ENCODE data around the gene MLLT10.

The MLLT10 gene

GRCh38 chr10:21593986-21594385, 60.0 kb downstream of the MLLT10 start:
- no peak for TF ChIP-seq CTCF (IDR thresholded peaks at IDR 0.05)
- peaks cover 77% of the 10 kb centered on the region for H3K36me3 Mint-ChIP-seq (ENCODE audit: low read depth)
- no peak overlapping the region for H3K4me3 Mint-ChIP-seq

GRCh38 chr10:21599582-21599981, 65.5 kb downstream of the MLLT10 start:
- TF ChIP-seq CTCF (IDR thresholded peaks at IDR 0.05), result no peak
- Mint-ChIP-seq H3K4me1 (peaks cover 17% of the 10 kb centered on the region), H3K9me3 (no peaks in the 10 kb centered on the region), H3K27me3 (ENCODE audit: low read depth, poor library complexity) (no peaks in the 10 kb centered on the region), H3K4me3 (no peak overlapping the region), H3K36me3 (ENCODE audit: low read depth) (peaks cover 63% of the 10 kb centered on the region), H3K27ac (peak overlapping the region; percentile 25)
- no peak for DNase-seq

More at GRCh38 chr10:21593986-21594385, 60.0 kb downstream of the MLLT10 start:
- Mint-ChIP-seq H3K27me3 (ENCODE audit: low read depth, poor library complexity) (peaks cover 3% of the 10 kb centered on the region), H3K4me1 (no peaks in the 10 kb centered on the region), H3K27ac (no peak overlapping the region), H3K9me3 (peaks cover 7% of the 10 kb centered on the region)
- no peak for DNase-seq

GRCh38 chr10:21600804-21601433, 66.9 kb downstream of the MLLT10 start:
- Mint-ChIP-seq H3K27ac (peak overlapping the region; percentile 16), H3K27me3 (ENCODE audit: low read depth, poor library complexity) (peaks cover 3% of the 10 kb centered on the region), H3K36me3 (ENCODE audit: low read depth) (peaks cover 63% of the 10 kb centered on the region), H3K4me1 (peaks cover 17% of the 10 kb centered on the region), H3K9me3 (no peaks in the 10 kb centered on the region), H3K4me3 (no peak overlapping the region)
- TF ChIP-seq CTCF (IDR thresholded peaks at IDR 0.05), result no peak
- no peak for DNase-seq

- H3K27me3 Mint-ChIP-seq (ENCODE audit: low read depth, poor library complexity), result peaks cover 3% of the 10 kb centered on the region
- H3K9me3 Mint-ChIP-seq, result peaks cover 10% of the 10 kb centered on the region
- peaks cover 73% of the 10 kb centered on the region for H3K36me3 Mint-ChIP-seq (ENCODE audit: low read depth)
- DNase-seq, result no peak
- no peak for TF ChIP-seq CTCF (IDR thresholded peaks at IDR 0.05)
- H3K4me3 Mint-ChIP-seq, result no peak overlapping the region
- H3K4me1 Mint-ChIP-seq, result peaks cover 17% of the 10 kb centered on the region
- no peak overlapping the region for H3K27ac Mint-ChIP-seq
These were observed 68.3 kb downstream of the MLLT10 start for GRCh38 chr10:21602313-21602712.

GRCh38 chr10:21603721-21604120, 69.7 kb downstream of the MLLT10 start:
- no peak overlapping the region for H3K4me3 Mint-ChIP-seq
- DNase-seq, result no peak
- TF ChIP-seq CTCF (IDR thresholded peaks at IDR 0.05), result no peak
- H3K27ac Mint-ChIP-seq, result peak overlapping the region; percentile 39
- H3K4me1 Mint-ChIP-seq, result peaks cover 17% of the 10 kb centered on the region
- peaks cover 24% of the 10 kb centered on the region for H3K9me3 Mint-ChIP-seq
- peaks cover 3% of the 10 kb centered on the region for H3K27me3 Mint-ChIP-seq (ENCODE audit: low read depth, poor library complexity)
- H3K36me3 Mint-ChIP-seq (ENCODE audit: low read depth), result peaks cover 77% of the 10 kb centered on the region

GRCh38 chr10:21604651-21605050, 70.6 kb downstream of the MLLT10 start:
- peak overlapping the region; percentile 75 for H3K27ac Mint-ChIP-seq
- no peak for TF ChIP-seq CTCF (IDR thresholded peaks at IDR 0.05)
- peaks cover 33% of the 10 kb centered on the region for H3K9me3 Mint-ChIP-seq
- peaks cover 6% of the 10 kb centered on the region for H3K27me3 Mint-ChIP-seq (ENCODE audit: low read depth, poor library complexity)
- no peak overlapping the region for H3K4me3 Mint-ChIP-seq
- peaks cover 80% of the 10 kb centered on the region for H3K36me3 Mint-ChIP-seq (ENCODE audit: low read depth)
- peaks cover 17% of the 10 kb centered on the region for H3K4me1 Mint-ChIP-seq
- DNase-seq, result no peak

All from nephron progenitor cell (in vitro differentiated cells).